Vagina (tissue), 2 donors: ENCODE results near the gene ORAI1.

Experiments used
- POLR2A ChIP-seq, 2 donors: fragments of 450-650 bp; IDR thresholded peaks; one replicate each; pipeline ENCODE4 v1.6.1; 2017; ENCODE audit warnings: antibody characterized with exemption in 2 of 2, mild to moderate bottlenecking in 2 of 2, moderate library complexity in 2 of 2
- TF ChIP-seq, protein P1 (sequence below), 3 experiments: fragments of 450-650 bp in 2 of 3; fragments of 200-600 bp in 1 of 3; sonication (generic) in 1 of 3; IDR thresholded peaks; one replicate each; pipeline ENCODE4 v1.5.1; 2017 to 2019; ENCODE audit warnings: antibody characterized with exemption in 3 of 3, mild to moderate bottlenecking in 2 of 3, moderate library complexity in 2 of 3

DNA sequence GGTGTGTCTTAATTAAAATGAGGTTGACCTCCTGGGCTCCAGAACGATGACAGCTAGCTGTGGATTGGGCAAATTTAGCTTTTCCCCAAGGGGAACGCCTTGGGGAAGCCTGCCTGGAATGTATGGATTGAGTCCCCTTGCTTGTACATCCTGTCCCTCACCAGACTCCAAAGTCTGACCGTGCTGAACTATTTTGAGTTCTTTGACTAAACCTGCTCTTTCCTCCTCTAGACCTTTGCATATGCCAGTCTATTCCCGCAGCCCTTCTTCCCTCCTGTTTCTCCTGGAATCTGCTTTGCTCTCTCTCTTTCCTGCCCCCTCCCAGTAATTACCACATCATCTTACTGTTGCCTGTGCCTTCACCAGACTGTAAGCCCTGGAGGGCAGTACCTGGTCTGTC, 34.0 kb upstream of the ORAI1 start:
- TF ChIP-seq, protein P1, sequence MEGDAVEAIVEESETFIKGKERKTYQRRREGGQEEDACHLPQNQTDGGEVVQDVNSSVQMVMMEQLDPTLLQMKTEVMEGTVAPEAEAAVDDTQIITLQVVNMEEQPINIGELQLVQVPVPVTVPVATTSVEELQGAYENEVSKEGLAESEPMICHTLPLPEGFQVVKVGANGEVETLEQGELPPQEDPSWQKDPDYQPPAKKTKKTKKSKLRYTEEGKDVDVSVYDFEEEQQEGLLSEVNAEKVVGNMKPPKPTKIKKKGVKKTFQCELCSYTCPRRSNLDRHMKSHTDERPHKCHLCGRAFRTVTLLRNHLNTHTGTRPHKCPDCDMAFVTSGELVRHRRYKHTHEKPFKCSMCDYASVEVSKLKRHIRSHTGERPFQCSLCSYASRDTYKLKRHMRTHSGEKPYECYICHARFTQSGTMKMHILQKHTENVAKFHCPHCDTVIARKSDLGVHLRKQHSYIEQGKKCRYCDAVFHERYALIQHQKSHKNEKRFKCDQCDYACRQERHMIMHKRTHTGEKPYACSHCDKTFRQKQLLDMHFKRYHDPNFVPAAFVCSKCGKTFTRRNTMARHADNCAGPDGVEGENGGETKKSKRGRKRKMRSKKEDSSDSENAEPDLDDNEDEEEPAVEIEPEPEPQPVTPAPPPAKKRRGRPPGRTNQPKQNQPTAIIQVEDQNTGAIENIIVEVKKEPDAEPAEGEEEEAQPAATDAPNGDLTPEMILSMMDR (IDR thresholded peaks at IDR 0.05), result no peak
- no peak for TF ChIP-seq POLR2A (IDR thresholded peaks at IDR 0.05)
